GM18511 (cell line): ENCODE data around the gene NCKAP5.

ENCODE experiments used
- ATAC-seq: cut with Tn5 transposase; IDR thresholded peaks from one replicate; pipeline ENCODE4 v1.9.1; 2021; ENCODE audit warnings: mild to moderate bottlenecking, moderate library complexity; ENCODE audit not compliant: unreplicated experiment

The NCKAP5 gene

GRCh38 chr2:133432778-133433177, 135.5 kb downstream of the NCKAP5 start:
- ATAC-seq = no peak

DNA sequence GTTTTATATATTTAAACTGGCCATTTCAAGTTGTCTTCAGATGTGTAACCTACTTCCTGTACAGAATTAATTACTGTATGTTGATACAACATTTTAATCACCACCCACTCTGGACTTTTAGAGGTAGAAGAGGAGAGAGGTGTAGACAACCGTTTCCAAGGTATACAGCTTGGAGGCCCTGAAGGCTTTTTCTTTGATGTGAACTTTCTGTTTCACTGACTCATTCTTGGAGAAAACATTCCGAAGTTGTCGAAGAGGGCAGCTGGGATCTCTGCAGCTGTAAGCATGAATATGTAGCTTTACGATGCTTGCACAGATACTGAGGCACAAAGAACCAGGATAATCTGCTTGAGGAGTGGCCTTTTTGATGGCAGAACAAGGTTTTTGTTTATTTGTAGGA, 137.0 kb downstream of the NCKAP5 start:
- ATAC-seq = no peak

DNA sequence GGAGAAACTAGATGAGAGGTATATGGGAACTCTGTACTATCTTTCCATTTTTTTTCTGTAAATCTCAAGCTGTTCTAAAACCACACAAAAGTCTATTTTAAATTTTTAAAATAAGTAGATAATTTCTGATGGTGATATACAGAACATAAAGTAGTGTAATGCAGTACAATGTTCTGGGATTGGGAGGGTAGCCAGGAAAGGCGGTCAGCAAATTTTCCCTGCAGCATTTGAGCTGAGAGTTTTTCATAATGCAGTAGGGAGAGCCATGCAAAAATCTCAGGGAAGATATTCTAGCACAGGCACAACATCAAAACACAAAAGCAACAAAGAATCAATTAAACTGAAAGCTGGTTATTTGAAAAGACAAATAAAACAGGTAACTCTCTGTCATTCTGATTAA, 141.5 kb downstream of the NCKAP5 start:
- no peak for ATAC-seq

DNA sequence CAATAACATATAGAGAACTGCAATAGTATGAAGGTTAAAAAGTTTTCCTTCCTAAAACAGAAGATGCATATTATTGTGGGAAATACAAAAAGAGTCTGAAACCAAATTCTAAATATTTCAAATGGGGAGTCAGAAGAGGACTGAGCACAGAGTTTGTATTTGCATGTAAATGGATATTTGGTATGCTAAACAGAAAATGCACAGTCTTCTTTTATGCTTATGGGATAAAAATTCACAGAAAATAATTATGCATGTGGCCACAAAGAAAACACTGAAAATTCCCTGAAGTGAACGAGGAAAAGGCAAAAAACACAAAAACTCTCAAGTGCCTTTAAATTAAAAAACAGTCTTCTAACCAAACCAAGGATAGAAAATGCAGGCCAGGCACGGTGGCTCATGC, 142.7 kb downstream of the NCKAP5 start:
- ATAC-seq = no peak

DNA sequence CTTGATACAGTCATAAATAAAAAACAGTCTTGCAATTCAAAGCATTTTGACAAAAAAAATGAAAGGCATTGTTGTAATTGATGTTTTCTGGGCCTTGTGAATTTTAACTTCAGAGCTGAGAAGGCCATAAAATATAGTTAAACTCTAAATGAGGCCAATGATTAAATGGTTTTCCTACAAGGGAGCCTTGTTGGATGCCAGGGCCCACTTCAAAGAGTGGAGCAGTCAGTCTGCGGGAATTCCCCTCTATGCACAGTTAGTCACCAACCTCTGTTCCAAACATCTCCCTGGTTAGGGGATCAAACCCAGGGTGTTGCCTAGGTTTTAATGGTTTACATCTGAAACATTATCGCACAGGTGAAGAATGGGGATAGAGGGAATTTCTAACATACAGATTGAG, 143.4 kb downstream of the NCKAP5 start:
- no peak for ATAC-seq

DNA sequence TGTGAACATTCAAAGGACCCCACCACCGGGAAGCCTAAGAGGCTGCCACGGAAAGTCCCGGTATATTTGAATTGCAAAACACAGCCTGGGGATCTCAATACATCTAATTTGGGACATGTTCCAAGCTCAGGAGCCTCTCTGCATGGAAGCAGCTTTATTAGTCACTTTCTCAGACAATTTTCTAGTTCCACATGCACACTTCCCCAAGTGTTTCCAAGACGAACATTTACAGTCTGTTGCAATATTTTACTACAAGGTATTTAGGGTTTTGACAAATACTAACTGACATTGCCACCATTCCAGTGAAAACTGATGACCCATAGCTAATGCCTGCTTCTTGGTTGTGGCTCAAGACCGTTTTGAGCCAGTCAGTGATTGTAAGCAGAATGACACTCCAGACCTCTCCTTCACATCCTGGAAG, 145.3 kb downstream of the NCKAP5 start:
- ATAC-seq = no peak

- ATAC-seq = peak; percentile 95
These were observed 146.5 kb downstream of the NCKAP5 start for GRCh38 chr2:133421516-133422324.

DNA sequence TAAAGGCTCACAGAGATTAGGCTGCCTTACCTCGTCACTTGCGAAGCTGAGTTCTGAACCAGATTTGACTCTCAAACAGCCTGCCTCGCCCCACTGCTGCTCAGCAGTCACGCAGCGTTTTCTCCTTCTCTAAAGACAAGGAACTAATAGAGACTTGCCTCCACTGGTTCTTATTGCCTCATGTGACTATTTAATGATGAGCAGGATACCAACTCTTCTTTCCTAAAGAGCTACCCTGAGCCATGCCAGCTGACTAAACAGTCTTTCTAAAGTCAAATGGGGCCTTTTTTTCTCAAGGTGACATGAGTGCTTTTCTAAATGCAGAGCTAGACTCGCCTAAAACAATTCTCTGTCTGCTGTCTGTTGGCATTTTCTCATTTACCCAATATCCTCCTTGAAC, 147.5 kb downstream of the NCKAP5 start:
- ATAC-seq = no peak

DNA sequence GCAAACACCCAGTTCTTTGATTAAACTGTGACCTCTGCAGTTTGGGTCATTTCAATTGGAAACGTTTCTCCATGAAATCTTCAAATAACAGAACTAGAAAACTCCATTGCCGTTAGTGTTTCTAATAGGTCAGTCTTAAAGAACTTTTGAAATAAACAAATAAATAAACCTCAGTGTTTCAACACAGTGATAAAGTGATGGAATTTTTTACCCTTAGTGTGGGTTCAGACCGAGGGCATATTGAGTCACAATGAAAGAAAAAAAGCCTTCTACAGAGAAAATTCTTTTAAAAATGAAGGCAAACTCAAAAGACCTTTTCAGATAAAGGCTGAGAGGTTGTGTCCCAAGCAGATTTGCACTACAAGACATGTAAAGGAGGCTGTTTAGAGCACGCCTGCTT, 149.6 kb downstream of the NCKAP5 start:
- ATAC-seq = no peak

DNA sequence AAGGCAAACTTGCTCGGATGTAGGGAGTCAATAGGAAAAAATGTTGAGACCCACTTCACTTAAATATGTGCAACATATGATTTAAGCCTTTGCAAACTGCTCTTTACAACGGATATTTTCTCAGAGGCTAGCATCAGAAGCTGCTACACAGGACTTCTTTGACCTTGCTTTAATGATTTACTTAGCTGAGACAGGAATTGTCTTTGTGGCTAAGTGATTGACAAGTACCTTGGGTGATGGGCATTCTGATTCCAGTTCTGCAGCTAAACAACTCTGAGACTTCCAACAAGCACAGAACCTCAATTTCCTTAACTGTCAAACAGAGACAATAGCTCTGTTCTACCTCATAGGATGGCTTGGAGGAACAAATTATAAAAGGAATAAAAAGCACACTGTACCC, 150.2 kb downstream of the NCKAP5 start:
- peak; percentile 45 for ATAC-seq

DNA sequence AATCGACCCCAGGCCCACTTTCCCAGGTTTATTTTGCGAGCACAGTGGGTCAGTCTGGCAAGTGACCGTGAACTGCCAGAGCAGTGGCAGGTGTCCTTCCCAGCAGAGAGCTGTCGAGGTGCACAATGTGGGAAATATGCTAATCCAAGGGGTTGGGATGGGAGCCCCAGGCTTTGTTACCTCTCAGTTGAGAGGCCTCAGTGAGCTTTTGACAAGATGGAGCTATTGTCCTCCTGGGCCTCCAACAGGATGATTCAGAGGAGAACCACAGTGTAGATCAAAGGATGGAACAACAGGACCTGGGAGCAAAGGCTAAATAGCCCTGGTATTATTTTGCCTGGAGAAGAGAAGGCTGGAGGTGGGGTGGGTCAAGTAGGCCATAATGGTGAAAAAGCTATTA, 150.8 kb downstream of the NCKAP5 start:
- ATAC-seq = no peak

DNA sequence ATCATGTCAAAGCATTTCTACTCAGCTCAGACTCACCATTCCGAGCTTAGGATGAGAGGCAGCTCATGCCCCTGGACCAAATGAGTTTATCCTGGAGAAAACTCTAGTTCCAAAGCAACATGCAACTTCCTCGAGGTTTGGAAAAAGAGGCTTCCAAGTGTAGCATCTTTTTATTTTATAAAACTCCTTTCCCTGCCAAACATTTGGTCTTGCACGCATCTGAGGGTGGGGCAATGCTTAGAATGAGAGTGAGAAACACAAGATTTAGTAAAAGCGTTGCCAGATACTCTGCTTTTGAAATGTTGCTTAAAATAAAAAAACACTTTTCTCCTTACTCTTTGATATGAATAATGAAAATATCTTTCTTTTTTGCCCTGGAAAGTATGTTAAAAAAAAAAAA, 151.5 kb downstream of the NCKAP5 start:
- ATAC-seq = no peak

- no peak for ATAC-seq
These were observed 152.1 kb downstream of the NCKAP5 start for GRCh38 chr2:133416146-133416545.

DNA sequence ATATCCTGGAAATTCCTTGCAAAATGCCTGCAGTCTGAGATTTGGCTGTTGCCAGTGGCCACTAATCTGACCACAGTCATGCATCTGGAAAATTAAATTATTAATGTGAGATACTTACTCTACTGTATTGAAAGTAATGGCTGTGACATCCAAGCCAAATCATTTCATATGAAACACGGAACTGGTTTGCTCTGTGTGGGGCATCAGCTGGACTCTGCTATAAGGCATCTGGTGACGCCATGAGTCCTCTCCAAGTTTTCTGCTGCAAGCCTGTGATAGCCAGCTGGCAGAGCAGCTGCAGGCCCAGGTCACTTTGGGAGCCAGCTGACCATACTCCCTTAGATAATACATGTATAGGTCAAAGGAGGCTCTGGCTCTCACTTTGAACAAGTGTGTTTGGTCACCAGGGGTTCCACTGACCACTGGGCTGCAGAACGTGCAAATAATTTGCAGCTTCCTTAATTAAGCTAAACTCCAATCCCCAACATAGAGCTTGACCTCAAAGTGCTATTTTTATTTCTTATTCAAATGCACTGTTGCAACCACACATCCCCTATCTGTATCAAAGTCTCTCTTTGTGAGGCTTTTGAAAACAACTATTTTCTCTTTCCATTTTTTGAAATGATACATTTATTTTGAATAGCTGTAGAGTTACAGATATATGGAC, 152.9 kb downstream of the NCKAP5 start:
- ATAC-seq = peak; percentile 38

GRCh38 chr2:133414486-133415209, 153.6 kb downstream of the NCKAP5 start:
- no peak for ATAC-seq

DNA sequence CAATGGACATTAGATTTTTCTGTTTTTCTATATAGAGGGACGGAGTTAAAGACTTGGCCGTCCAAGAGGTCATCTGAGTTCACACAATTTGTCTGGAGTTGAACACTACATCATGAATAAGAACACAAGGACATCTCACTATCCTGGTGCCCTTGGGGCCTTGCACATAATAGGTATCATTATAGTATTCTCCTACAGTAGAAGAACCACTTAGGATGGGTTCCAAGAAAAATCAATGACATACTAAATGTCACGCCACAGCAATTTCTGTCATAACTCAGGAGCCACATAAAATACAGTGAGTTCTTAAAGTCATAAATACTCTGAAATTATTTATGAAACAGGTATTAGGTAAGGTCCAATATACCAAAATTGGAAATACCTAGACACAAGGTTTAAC, 154.4 kb downstream of the NCKAP5 start:
- no peak for ATAC-seq

DNA sequence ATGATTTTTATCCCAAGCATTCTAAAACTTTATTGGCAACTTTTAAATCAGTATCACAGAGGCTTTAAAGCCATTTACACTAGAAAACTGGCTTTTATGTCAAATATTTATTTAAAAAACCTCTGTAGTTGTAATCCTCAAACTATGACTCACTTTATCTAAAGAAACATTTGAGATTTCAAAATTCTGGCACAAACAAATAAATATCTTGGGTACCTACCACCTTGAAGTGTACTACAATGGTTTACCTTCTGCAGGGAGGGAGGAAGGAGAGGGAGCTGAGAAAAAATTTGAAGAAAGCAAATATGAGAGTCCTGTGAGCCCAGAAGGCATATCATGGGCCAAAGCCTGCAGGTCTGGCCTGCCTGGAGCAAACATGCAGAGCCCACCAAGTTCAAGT, 155.6 kb downstream of the NCKAP5 start:
- no peak for ATAC-seq

GRCh38 chr2:133411857-133412256, 156.4 kb downstream of the NCKAP5 start:
- no peak for ATAC-seq

- no peak for ATAC-seq
These were observed 157.2 kb downstream of the NCKAP5 start for GRCh38 chr2:133411101-133411500.

DNA sequence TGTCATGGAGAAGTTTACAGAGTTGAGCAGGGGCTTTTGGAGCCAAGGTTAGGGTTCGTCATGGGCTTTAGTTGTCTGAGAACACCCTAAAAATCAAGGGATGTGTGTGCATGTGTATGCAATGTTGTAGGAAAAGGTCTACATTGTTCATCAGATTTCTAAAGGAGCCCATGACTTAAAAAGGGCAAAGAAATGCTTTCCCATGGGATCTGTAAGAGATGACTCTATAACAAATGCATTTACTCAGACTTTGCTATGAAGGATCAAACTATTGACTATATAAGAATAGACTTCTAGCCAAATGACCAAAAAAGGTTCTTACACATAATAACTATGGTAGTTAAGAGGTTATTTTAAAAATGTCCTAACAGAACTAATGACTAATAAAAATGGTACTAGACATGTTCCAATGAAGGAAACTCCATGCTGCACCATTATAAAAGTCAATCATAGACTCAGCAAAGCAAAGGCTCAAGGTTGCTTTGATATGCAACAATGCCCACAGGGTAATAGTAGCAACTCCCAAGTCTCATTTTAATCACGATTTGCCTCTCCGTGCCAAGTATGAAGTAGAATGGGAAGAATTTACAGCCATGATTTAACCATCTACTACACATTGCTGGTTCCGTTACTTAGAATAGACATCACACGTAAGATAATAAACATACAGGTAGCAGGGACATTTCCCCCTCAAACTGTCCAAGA, 158.5 kb downstream of the NCKAP5 start:
- ATAC-seq = no peak

DNA sequence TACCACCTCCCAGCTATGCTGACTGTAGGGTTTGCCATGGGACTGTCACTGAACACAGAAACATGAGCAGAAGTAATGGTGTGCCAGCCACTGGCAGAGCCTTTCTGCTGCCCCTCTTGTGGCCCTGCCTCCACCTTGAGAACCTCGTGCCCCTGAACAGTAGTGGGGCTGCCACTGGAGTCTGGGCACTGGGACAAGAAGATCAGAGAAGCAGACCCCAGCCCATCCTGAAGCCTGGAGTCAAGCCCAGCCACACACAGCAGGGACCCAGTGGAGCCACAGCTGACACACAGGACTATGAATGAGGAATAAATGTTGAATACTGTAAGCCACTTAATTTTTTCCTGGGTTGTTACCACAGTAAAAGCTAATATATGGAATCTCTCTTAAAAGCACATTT, 159.6 kb downstream of the NCKAP5 start:
- no peak for ATAC-seq
